ENCODE results near the gene ATP10B. TPM values are rescaled to one million over a fixed set of nuclear protein-coding genes. Genes with fewer than 3 reads are reported as not detected.

Gene ATP10B
- total and polyA plus RNA-seq, 2 of the 13 experiments (the other 11 are each of a cell fraction or from before 2014, with no cell fraction given), result not detected

- no peak for DNase-seq (ENCODE audit: low spot score)
- TF ChIP-seq E2F2 (CRISPR knock-in tag; IDR thresholded peaks at IDR 0.05; ENCODE audit: borderline replicate concordance) (no peak), JUN (CRISPR knock-in tag; IDR thresholded peaks at IDR 0.05) (no peak), ZNF235 (CRISPR knock-in tag; IDR thresholded peaks at IDR 0.05; ENCODE audit: borderline replicate concordance) (no peak), ZNF746 (CRISPR knock-in tag; IDR thresholded peaks at IDR 0.05) (no peak), IKZF4 (CRISPR knock-in tag; IDR thresholded peaks at IDR 0.05; ENCODE audit: borderline replicate concordance, low read depth, not compliant biosample characterization) (no peak), EZH2 (conservative IDR thresholded peaks at IDR 0.05; ENCODE audit: low read depth, low read length) (no peak), NR2F1 (CRISPR knock-in tag; IDR thresholded peaks at IDR 0.05) (no peak), MTA3 (CRISPR knock-in tag; IDR thresholded peaks at IDR 0.05) (no peak), TFDP1 (CRISPR knock-in tag; IDR thresholded peaks at IDR 0.05; ENCODE audit: borderline replicate concordance) (no peak)
- in situ Hi-C loops (cut with HindIII; ENCODE audit: extremely low pct_ligation_motif_present, low pct_unique_long_range_greater_than_20kb) (no loop called here), intact Hi-C loops (cut with micrococcal nuclease; ENCODE audit: unreplicated experiment) (no loop called here)
- Histone ChIP-seq H3K4me2 (ENCODE audit: low read depth, low read length) (no peak overlapping the region), H3K9ac (ENCODE audit: insufficient read depth, low read depth, low read length) (no peak overlapping the region), H3K27ac (ENCODE audit: extremely low read length, insufficient read depth, low read length) (no peak overlapping the region), H3K27me3 (ENCODE audit: control insufficient read depth in 1 of 2, insufficient read depth in 2 of 2, low read length in 2 of 2) (no peaks in the 10 kb centered on the region), H3K4me1 (ENCODE audit: insufficient read depth, low read length) (no peaks in the 10 kb centered on the region), H3K36me3 (replicated peaks in 1 of 2; ENCODE audit: control insufficient read depth in 1 of 2, insufficient read depth in 2 of 2, low read length in 2 of 2) (no peaks in the 10 kb centered on the region), H3K9me3 (ENCODE audit: low read length) (no peaks in the 10 kb centered on the region), H3K4me3 (replicated peaks in 1 of 3; ENCODE audit: insufficient read depth in 1 of 3, low read depth in 2 of 3, low read length in 3 of 3) (no peak overlapping the region), H3K79me2 (ENCODE audit: insufficient read depth, low read length) (no peaks in the 10 kb centered on the region), H2AFZ (ENCODE audit: low read length) (no peak overlapping the region), H4K20me1 (ENCODE audit: insufficient read depth, low read length) (no peaks in the 10 kb centered on the region)
- POLR2A ChIA-PET, result no interaction called here
- FAIRE-seq, result no peak
- CTCF ChIA-PET (ENCODE audit: low intra/inter-chr PET ratio, low total read pairs), result no interaction called here
- ATAC-seq, result no peak
- WGBS (ENCODE audit: low lambda C conversion rate), result 0% methylated on average over 1 of the region's 1 CpG
- BruUV-seq (replicated peaks), result no TSS peak
Observed at GRCh38 chr5:160543395-160543794, 308.6 kb downstream of the ATP10B start.
